Activated CD8-positive, alpha-beta memory T cell treated with anti-CD3 and anti-CD28 coated beads for 1 hour (primary cell): ENCODE results near the gene AGTRAP.
A peak's percentile ranks its signal among the peaks of the same experiment; 100 is the strongest.

Experiments used
- DNase-seq, 2 donors: peaks; one replicate each; pipeline ENCODE4 v3.0.0-alpha.2; 2020; ENCODE audit warnings: low read depth in 1 of 2; ENCODE audit errors: extremely low read depth in 1 of 2

Gene AGTRAP, protein sequence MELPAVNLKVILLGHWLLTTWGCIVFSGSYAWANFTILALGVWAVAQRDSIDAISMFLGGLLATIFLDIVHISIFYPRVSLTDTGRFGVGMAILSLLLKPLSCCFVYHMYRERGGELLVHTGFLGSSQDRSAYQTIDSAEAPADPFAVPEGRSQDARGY

DNA sequence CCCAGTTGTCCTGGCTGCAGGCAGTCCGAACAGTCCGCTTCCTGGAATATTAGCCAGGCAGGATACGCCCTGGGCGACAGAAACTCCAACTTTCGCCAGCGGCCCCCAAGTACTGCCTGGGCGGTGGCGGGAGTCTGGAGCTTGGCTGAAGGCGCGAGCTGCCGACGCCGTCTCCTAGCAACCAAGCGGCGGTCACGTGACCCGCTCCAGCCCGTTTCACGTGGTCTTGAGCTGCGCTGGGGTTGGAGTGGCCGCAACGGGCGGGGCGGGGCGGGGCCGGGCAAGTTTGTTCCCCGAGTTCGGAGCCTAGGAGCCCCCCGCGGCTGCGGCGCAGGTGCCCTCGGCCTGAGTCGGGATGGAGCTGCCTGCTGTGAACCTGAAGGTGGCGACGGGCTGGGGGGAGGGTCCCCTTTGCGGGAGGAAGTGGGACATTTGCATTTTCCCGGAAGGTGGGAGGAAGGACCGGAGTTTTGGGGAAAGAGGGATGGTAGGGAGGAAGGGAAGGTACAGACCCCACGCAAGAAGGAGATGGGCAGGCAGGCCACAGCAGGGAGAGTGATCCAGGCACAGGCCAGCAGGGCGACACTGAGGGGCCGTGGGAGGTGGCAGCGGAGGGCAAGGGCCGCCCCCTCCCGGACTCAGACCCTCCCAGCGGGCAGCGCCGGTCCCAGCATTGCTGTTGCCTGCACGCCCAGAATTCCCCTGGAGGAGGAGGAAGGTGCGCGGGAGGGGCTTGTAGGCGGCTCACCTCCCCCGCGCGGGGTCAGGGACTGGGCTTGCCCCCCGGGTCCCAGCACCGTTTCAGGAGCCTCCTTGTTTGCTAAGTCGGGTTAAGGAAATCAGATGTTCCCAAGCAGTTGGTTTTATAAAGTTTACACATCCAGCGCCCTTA is at the start of gene AGTRAP:
Gene AGTRAP, plus strand, starts transcription at position 283 of the 892 bp plus-strand sequence. Its CDS starts 73 bp downstream, at position 356.
- DNase-seq, result peak; percentile 73 to 75

DNA sequence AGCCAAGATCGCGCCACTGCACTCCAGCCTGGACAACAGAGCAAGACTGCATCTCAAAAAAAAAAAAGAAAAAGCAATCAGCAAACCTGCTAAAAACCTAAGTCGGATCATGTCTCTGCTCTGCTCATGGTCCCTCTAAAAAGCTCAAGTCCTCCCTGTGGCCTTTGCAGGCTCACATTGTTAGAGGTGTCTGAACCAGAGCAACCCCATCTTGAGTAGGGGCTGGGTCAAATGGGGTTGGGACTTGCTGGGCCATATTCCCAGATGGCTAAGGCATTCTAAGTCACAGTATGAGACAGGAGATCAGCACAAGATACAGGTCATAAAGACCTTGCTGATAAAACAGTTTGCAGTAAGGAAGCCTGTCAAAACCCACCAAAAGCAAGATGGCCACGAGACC is 47.4 kb upstream of the AGTRAP start:
- no peak for DNase-seq

DNA sequence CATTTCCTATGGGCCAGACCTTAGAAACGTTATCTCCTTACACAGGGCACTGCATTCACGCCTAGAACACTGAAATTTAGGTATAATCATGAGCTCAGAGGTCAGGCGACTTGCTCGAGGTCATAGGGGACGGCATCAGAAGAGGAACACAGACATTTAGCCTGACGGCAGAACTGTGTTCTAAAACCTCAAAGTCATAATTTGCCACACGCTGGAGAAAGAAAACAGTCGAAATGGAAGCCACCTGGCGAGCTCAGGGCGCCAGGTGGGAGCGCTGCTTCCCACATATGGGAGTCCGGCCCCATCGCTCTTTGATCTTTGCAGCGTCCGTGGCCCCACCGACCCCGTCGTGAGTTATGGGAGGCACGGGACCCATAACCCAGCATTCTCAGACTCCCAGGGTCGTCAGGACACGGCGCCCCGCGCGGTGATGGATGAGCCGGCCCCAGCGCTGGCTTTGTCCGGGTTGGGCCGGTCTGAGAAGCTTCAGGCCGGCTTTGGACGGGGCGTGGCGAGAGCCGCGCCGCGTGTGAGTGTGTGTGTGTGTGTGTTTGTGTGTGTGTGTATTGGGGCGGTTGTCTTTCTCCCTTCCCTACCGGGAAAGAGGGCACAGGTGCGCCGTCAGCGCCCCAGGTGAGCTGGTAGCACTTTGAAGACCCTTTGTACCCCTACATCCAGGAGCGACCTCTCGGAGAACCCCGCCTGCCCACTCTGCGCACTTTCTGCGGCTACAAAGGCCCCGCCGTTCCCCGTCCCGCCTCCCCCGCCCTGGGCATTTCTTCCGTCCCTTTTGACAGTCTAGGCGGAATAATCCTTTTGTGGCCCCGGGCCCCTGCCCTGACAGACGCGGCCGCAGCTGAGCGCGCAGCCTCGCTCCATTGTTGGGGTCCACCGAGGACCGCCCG is 45.3 kb upstream of the AGTRAP start:
- no peak for DNase-seq

DNA sequence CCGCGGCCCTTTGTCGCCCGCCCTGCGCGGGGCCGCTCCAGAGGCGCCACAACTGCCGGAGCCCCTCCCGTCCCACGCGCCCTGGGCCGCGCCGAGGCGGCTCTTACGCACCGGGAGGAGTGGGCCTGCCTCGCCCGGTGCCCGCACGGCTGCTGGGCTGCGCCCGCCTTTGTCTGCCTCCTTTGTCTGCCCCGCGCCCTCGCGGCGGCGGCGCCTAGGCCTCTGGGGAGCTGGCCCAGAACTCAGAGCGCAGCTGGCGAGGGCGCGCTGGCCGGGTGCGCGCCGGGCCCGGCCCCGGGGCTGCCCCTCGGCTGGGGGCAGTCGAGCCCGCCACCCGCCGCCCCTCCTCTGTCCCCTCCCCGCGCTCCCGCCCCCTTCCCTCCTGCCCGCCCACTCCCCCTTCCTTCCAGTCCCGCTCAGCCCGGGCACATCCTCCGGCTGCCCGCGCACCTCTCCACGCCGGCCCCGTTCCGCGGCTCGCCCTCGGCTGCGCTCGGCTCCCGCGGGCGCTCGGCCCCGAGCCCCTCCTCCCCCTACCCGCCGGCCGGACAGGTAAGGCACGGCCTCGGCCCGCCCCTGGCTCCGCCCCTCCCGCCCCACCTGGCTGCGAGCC is 44.5 kb upstream of the AGTRAP start, which contains the start of gene DRAXIN:
Gene DRAXIN, plus strand, starts transcription at position 409 of the 613 bp plus-strand sequence. CDS start 14,549 bp downstream, outside the sequence.
- DNase-seq, result no peak

DNA sequence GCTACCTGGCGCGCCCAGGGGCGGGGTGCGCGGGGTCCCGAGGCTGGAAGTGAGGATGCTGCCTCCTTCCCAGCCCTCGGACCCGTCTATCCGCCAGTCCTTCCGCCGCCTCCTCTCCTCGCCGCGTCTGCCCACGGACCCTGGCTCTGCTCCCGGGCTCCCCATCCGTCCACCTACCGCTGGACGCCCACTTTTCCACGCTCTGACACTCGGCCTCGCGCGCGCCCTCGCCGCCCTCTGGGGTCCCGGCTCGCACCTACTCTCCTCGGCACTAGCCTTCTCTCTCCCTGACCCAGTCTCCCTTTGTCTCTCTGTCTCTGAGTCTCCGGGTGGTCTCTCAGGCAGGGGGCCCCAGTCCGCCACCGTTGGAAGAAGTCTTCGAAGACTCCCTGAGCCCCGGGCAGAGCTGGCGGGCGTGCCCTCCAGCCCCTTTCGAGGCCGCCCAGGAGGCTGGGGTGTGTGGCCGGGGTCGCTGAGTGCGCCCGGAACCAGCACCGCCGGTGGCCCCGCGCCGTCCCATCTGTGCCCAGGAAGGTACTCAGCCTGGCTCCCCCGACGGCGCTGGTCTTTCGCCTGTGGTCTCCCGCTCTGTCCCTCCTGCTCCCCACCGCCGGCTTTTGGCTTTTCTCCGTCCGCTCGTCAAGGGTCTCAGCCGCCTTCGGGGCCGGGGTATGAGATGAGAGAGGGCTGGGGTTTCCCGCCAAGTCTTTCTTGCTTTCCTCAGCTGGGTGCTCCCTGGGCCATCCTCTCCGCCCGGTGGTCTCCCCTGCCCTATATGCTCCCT is 43.8 kb upstream of the AGTRAP start:
- DNase-seq, result no peak

DNA sequence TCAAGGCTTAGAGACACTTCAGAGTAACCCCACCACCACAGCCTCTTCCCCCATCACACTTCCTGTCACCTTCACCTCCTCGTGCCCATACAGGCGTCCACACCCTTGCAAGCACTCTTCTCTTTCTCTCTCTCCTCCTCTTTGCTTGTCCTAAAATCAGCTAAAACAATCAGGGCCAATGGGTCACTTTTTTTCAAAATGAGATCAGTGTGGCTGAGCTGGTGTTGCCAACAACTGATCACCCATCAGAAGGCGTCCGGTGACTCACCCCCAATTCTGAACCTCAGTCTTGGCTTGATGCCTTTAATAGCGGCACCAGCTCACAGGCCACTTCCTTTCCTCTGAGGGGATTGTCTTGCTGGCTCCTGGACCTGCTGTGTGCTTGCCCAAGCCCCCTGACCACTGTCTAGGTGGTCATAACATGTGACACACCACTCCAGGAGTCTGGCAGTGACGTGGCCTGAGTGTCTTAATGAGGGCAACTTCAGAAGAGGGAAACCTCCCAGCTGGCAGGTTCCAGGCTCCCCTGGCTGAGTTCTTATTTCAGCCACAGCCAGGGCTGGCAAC is 42.8 kb upstream of the AGTRAP start:
- no peak for DNase-seq

DNA sequence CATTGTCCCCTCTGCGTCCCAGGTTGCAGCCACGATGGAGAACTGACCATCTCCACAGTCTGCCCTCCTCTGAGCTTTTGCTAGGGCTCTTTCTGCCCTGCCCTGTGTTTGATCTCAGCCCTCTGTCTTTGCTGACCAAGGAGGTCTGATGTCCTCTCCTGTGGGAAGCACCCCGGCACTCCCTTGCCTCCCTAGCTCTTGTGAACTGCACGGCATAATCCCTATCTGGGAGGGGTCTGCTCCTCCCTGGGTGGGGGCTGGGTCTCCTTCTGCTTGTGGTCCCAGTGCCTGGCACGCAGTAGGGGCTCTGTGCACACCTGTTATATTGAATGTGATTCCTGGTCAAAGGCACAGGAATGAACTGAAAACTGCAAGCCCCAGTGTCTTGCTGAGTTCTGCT is 42.0 kb upstream of the AGTRAP start:
- no peak for DNase-seq

DNA sequence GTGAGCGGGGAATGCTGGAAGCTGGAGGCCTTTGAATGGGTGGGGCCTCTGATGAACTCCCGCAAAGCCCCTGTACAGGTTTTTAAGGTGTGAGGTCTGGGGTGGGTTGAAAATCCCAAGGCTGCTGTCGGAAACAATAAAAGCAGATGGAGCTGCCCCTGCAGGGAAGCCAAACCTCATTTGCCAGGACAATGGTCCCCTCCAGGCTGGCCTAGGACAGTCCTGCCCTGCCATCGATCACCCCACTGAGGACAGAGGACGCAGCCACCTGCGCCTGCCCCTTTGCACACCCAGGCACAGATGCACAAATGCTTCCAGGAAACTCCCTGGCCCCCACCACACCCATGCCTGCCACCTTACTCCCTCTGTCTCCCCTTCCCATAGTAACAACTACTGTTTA is 40.1 kb upstream of the AGTRAP start:
- no peak for DNase-seq

DNA sequence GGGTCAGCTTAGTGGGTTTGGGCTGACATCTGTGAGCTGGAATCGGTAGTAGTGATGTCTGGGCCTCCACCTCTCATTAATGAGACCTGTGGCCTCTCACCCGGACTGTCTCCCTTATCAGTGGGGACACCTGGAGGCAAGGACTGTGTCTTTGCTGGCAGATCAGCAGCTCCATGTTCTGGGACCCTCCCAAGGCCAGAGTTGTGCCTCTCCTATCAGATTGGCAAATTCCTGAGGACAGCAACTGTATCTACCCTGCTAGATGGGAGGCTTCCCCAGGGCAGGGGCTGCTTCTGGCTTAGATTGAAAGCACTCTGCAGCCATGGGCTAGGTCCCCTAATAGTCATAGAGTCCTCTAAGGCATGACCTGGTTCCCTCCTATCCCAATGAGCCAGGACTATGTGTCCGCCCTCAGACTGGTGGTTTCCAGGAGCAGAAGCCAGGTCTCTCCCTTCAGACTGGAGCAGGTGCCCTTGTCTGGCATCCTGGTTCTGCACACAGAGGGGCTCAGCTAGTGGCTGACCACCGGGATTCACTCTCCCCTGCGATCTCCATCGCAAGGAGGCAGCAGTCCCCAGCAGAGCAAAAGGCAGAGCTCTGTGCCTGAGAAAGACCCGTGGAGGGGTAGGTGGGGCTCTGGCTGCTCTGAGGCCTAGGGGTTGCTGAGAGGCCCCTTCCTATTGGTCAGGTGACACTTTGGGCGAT is 38.6 kb upstream of the AGTRAP start:
- no peak for DNase-seq

DNA sequence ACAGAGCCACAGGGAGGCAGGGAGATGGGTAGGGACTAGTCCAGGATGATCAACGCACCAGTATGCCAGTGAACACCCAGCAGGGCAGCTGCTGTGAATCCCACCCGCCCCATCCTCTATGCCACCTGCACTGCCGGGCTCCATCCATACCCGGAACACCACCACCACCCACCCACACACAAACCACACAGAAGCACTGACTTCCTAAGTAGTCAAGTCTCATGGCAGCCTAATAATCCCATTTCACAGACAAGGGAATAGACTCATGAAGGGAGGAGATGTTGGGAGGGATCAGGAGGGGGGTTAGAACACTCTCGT is 38.1 kb upstream of the AGTRAP start:
- DNase-seq, result no peak

DNA sequence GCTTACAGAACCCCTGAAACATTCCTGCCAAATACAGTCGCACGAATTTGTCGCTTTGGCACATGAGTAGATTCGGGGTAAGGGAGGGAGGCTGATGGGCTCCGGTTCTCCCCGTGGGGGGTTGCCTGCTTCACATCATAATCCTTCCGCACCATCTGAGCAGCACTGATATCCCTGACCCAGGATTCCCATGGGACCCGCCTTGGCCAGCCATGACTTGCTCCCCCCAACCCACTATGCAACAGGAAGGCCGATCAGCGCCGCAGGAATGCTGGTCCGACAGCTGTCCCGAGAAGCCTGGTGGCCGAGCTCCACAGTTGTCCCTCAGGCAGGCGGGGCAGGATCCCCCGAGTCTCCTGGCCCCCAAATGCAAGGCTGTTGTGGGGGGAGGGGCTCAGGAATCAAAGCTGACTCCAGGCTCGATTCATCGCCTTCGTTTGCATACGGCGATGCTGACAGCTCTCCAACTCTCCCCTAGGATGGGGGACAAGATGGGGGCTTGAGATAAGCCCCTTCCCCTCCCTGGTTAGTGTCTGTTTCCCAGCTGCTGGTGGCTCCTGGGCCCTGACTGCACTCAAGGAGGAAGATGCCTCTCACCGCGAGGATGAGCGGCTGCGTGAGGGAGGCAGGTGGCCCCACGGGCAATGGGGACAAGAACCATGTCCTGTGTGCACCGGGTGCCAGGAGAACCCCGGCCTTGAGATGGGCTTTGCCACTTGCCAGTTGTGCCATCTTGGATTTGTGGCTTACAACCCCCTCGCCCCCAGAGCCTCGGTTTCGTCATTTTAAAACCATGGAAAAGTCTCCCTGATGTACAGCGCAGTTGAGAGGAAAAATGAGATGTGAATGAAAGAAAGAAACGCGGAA is 35.1 kb upstream of the AGTRAP start:
- no peak for DNase-seq

DNA sequence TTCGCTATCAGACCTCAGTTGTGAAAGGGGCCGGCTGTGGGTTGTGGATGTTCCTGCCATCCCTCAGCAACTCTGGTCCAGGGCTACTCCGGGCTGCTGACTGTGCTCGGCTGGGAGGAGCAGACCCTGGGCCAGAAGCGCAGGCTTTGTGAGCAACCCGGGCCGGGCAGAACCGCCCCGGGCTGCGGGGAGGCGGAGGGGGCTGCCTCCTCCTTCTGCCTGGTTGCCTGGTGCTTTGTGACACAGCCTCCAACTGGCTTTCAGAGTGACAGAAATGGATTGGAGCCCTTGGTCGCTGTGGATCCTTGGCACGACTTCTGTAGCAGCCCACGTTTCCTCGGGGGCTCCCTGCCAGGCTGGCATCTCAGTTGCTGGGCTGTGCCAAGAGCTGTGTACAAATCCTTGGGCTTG is 34.4 kb upstream of the AGTRAP start:
- DNase-seq, result no peak

DNA sequence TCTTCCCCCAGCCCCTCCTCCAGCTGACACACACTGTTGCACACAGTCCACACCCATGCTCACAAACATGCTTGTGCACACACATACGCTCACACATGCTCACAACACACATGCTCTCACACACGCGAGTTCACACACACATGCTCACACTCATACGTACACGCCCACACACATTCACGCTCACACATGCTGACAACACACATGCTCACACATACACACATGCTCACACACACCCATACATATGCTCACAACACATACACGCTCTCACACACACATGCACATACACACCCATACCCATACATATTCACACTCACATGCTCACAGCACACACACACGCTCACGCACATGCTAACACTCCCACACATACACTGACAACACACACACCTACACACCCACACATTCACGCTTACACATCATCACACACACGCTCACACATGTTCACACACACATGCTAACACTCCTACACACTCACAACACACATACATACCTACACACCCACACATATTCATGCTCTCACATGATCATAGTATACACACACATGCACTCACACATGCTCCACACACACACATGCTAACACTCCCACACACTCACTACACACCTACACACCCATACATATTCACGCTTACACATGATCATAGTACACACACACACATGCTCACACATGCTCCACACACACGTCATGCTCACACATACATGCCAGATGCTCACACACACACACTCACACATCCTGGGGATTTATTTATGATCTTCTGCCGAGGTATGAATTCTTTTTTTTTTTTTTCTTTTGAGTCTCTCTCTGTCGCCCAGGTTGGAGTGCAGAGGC is 33.7 kb upstream of the AGTRAP start:
- DNase-seq, result no peak

DNA sequence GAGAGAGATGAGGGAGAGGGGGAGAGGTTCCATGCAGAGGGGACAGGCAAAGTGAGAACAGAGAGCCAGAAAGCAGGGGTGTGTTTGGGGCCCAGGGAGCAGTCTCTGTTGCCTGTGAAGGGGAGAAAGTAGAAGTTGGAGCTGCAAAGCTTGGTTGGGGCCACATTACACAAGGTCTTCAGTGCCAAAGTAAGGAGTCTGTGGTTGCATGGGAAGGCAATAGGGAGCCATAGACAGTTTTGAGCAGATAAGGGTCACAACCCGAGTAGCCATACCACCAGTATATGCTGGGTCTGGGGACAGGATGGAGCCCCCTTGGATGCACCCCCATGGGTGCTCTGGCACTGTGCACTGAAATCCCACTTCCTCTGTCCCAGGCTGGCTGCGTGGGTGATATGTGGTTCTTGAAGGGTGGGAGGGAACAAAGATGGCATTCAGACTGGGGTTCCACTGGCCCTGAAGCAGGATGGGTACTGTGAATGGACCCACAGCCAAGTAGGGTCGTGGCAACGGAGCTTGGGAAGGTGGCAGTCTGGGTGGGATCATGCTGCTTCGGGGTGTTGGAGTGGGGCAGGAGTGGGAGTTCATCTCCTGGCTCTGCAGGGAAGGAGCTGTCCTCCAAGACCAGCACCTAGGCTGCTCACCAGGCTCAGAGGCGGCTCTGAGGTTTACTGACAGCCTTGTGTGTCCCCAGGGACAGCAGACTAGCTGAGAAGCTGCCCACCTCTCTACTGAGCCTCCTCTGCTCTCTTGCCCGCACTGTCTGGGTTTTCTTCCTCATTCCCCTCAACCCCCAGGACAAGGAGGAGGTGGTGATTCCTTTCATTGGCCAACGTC is 32.4 kb upstream of the AGTRAP start:
- no peak for DNase-seq

DNA sequence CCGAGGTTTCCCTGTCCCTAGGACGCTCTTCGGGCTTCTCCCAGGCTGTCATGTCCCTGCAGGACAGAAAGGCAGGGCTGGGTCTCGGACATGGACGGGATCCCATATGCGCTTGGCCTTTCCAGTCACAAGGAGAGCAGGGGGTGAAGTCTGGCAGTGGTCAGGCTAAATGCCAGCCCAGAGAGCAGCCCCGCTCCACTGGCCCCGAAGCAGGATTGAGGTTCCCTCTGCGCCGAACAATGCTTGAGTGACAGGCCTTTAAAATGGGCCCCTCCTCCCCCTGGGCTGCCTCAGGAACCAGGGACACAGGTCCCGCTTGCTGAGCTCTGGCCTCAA is 31.8 kb upstream of the AGTRAP start:
- no peak for DNase-seq

DNA sequence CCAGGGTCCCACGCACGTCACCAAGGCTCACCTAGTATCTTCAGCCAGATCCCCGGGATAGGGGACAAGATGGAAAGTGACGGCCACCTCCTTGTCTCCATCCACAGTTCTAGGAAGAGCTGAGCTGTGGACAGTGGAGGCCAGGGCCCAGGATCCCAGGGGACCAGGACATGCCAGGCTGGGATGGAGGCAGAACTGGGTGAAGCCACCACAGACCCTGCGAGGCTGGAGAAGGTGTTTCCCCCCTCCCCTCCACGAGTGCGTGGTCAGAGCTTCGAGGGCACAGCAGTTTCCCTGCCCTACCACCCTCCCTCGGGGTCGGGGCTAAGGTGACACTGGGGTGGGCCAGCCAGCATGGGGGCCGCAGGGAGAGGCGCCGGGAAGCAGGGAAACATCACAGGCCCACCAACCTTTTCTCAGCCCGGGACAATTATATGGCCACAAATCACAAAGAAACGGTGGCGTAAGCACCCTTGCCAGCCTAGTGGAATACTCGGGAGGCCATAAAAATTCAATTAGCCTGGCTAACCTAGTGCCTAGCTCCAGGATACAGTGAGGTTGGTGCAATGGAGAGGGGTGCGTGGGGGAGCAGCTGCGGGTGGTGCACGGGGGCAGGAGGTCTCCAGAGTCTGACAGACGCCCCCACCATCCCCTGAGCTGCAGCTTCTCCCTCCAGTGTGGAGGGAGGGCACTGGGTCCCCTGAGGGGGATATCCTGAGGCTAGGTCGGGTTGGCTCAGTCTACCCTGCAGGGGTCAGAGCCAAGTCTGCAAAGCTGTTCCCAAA is 31.1 kb upstream of the AGTRAP start:
- no peak for DNase-seq
